ENCODE measurements around the gene STARD5. TPM values are rescaled to one million over a fixed set of nuclear protein-coding genes. Genes with fewer than 3 reads are reported as not detected.

The STARD5 gene
- total RNA-seq, 1 donor from 2014 or later: 17.1 TPM

GRCh38 chr15:81292523-81293001 is 31.4 kb downstream of the STARD5 start:
- peak; percentile 38 for ATAC-seq

- ATAC-seq: no peak
Observed at GRCh38 chr15:81291916-81292522, 31.9 kb downstream of the STARD5 start.

GRCh38 chr15:81289910-81290309 is 34.0 kb downstream of the STARD5 start:
- ATAC-seq: no peak

- ATAC-seq: no peak
Observed at GRCh38 chr15:81288616-81289015, 35.3 kb downstream of the STARD5 start.

- ATAC-seq: no peak
Observed at GRCh38 chr15:81288040-81288439, 35.9 kb downstream of the STARD5 start.

GRCh38 chr15:81286621-81287121 is 37.3 kb downstream of the STARD5 start:
- ATAC-seq: peak; percentile 22

GRCh38 chr15:81285461-81285860 is 38.5 kb downstream of the STARD5 start:
- no peak for ATAC-seq

- ATAC-seq: no peak
Observed at GRCh38 chr15:81284256-81285031, 39.5 kb downstream of the STARD5 start.

GRCh38 chr15:81282911-81283310 is 41.0 kb downstream of the STARD5 start:
- no peak for ATAC-seq

GRCh38 chr15:81282606-81282895 is 41.4 kb downstream of the STARD5 start:
- ATAC-seq: no peak

GRCh38 chr15:81281766-81282605 is 42.0 kb downstream of the STARD5 start:
- peak; percentile 92 for ATAC-seq

- ATAC-seq: no peak
Observed at GRCh38 chr15:81281456-81281735, 42.5 kb downstream of the STARD5 start.

GRCh38 chr15:81280696-81281455 is 43.1 kb downstream of the STARD5 start:
- peak; percentile 54 for ATAC-seq

- no peak for ATAC-seq
Observed at GRCh38 chr15:81279621-81280485, 44.1 kb downstream of the STARD5 start.

GRCh38 chr15:81278306-81279029 is 45.5 kb downstream of the STARD5 start:
- no peak for ATAC-seq

- no peak for ATAC-seq
Observed at GRCh38 chr15:81277851-81278250, 46.1 kb downstream of the STARD5 start.

- ATAC-seq: no peak
Observed at GRCh38 chr15:81276967-81277366, 47.0 kb downstream of the STARD5 start.

- ATAC-seq: no peak
Observed at GRCh38 chr15:81275711-81276392, 48.1 kb downstream of the STARD5 start.

- peak; percentile 90 for ATAC-seq
Observed at GRCh38 chr15:81274931-81275707, 48.8 kb downstream of the STARD5 start.

- ATAC-seq: no peak
Observed at GRCh38 chr15:81274255-81274654, 49.7 kb downstream of the STARD5 start.

Data from esophagus mucosa (tissue), 1 donor.